GM23338 (cell line): ENCODE results near the gene PNLIPRP2. TPM values are rescaled to one million over a fixed set of nuclear protein-coding genes. Genes with fewer than 3 reads are reported as not detected.

Experiments
- ATAC-seq: fragments of 200-7000 bp; cut with Tn5 transposase; 3 replicates; pipeline ENCODE4 v1.9.1; 2020
- DNase-seq: peaks from one replicate; pipeline ENCODE4 v3.0.0-alpha.2; 2015; ENCODE audit warnings: low spot score
- H2AFZ ChIP-seq: fragments of 200-600 bp; sonication (generic); 2 replicates; pipeline ENCODE4 v1.8.0; 2016; ENCODE audit warnings: antibody characterized with exemption, mild to moderate bottlenecking, moderate library complexity
- H3F3A ChIP-seq: fragments of 200-600 bp; sonication (generic); replicated peaks from 2 replicates; pipeline ENCODE4 v1.8.0; 2017; ENCODE audit warnings: antibody characterized with exemption, mixed run types, low read depth
- H3K27ac ChIP-seq: fragments of 200-600 bp; sonication (generic); 2 replicates; pipeline ENCODE4 v1.6.1; 2016; ENCODE audit warnings: low read depth
- H3K27me3 ChIP-seq: fragments of 200-600 bp; sonication (generic); 2 replicates; pipeline ENCODE4 v1.8.0; 2016; ENCODE audit warnings: mild to moderate bottlenecking, mixed run types, moderate library complexity; ENCODE audit not compliant: insufficient read depth
- H3K36me3 ChIP-seq: fragments of 200-600 bp; sonication (generic); 2 replicates; pipeline ENCODE4 v1.8.0; 2016; ENCODE audit warnings: mild to moderate bottlenecking; ENCODE audit not compliant: insufficient read depth
- H3K4me1 ChIP-seq: fragments of 200-600 bp; sonication (generic); 2 replicates; pipeline ENCODE4 v1.8.0; 2016; ENCODE audit warnings: mild to moderate bottlenecking, moderate library complexity; ENCODE audit not compliant: insufficient read depth
- H3K4me2 ChIP-seq: fragments of 200-600 bp; sonication (generic); 2 replicates; pipeline ENCODE4 v1.7.1; 2017; ENCODE audit warnings: mixed run types
- H3K4me3 ChIP-seq: fragments of 200-600 bp; sonication (generic); 2 replicates; pipeline ENCODE4 v1.6.1; 2016; ENCODE audit warnings: mixed run types
- H3K79me2 ChIP-seq: fragments of 200-600 bp; sonication (generic); replicated peaks from 2 replicates; pipeline ENCODE4 v1.8.0; 2017; ENCODE audit warnings: mild to moderate bottlenecking; ENCODE audit not compliant: insufficient read depth
- H3K9me2 ChIP-seq: fragments of 200-600 bp; sonication (generic); 2 replicates; pipeline ENCODE4 v1.8.0; 2017; ENCODE audit not compliant: insufficient read depth
- H4K20me1 ChIP-seq: fragments of 200-600 bp; sonication (generic); replicated peaks from 2 replicates; pipeline ENCODE4 v1.8.0; 2017; ENCODE audit warnings: mild to moderate bottlenecking; ENCODE audit not compliant: insufficient read depth
- H3K27ac Mint-ChIP-seq: 2 replicates; pipeline ENCODE4 v1.8.0; 2020; ENCODE audit warnings: inconsistent platforms, mild to moderate bottlenecking, moderate library complexity, mixed read lengths
- H3K27me3 Mint-ChIP-seq: 3 replicates; pipeline ENCODE4 v1.8.0; 2022; ENCODE audit warnings: low read depth, mild to moderate bottlenecking, moderate library complexity, mixed read lengths, inconsistent platforms; ENCODE audit not compliant: insufficient read depth, poor library complexity
- H3K36me3 Mint-ChIP-seq: 3 replicates; pipeline ENCODE4 v1.8.0; 2021; ENCODE audit warnings: low read depth, mild to moderate bottlenecking, inconsistent platforms, moderate library complexity, mixed read lengths
- H3K4me1 Mint-ChIP-seq: 3 replicates; pipeline ENCODE4 v1.8.0; 2020; ENCODE audit warnings: mild to moderate bottlenecking, inconsistent platforms, mixed read lengths
- H3K4me3 Mint-ChIP-seq: 3 replicates; pipeline ENCODE4 v1.8.0; 2021; ENCODE audit warnings: moderate library complexity, mild to moderate bottlenecking, inconsistent platforms, mixed read lengths
- H3K9me3 Mint-ChIP-seq: 3 replicates; pipeline ENCODE4 v1.8.0; 2020; ENCODE audit warnings: moderate library complexity, mild to moderate bottlenecking, inconsistent platforms, mixed read lengths
- CTCF ChIP-seq, 2 experiments: fragments of 200-600 bp in 1 of 2; sonication (generic) in 1 of 2; conservative IDR thresholded peaks; 2 replicates each; pipeline versions ENCODE4 v1.5.1 to v1.6.1; 2016 to 2017; ENCODE audit warnings: antibody characterized with exemption in 2 of 2, low read depth in 2 of 2, mild to moderate bottlenecking in 2 of 2, moderate library complexity in 1 of 2
- ETS1 ChIP-seq: IDR thresholded peaks from 2 replicates; pipeline ENCODE4 v1.6.1; 2016; ENCODE audit warnings: antibody characterized with exemption
- EZH2 ChIP-seq: fragments of 200-600 bp; sonication (generic); IDR thresholded peaks from one replicate; pipeline ENCODE4 v1.8.0; 2017; ENCODE audit warnings: antibody characterized with exemption, mild to moderate bottlenecking, low read depth; ENCODE audit not compliant: unreplicated experiment
- POLR2AphosphoS5 ChIP-seq: IDR thresholded peaks from 2 replicates; pipeline ENCODE4 v1.6.1; 2016; ENCODE audit warnings: antibody characterized with exemption, low read depth
- STAT1 ChIP-seq: IDR thresholded peaks from one replicate; pipeline ENCODE4 v1.6.1; 2016; ENCODE audit warnings: antibody characterized with exemption; ENCODE audit not compliant: unreplicated experiment
- ZNF331 ChIP-seq: fragments of 250-450 bp; sonication (Bioruptor Pico); IDR thresholded peaks from 2 replicates; pipeline ENCODE4 v1.5.0; 2020; ENCODE audit warnings: low read depth, mild to moderate bottlenecking, moderate library complexity
- ZNF462 ChIP-seq: fragments of 250-450 bp; sonication (Bioruptor Pico); IDR thresholded peaks from 2 replicates; pipeline ENCODE4 v1.5.0; 2020; ENCODE audit warnings: mild to moderate bottlenecking, moderate library complexity
- polyA plus RNA-seq: library from polyadenylated mRNA; unstranded; fragments of >200 nt; fragmentation: Nextera tagmentation; extraction: Ambion mirVana; gene quantifications from 2 replicates; pipeline ENCODE4 v1.2.1, GENCODE V29; 2016
- total RNA-seq: library from RNA; depleted of rRNA; stranded (reverse); fragments of >200 nt; shearing (Covaris generic); gene quantifications from 2 replicates; pipeline ENCODE4 v1.2.3, GENCODE V29; 2014

Gene PNLIPRP2
- total and polyA plus RNA-seq, 2 experiments from 2014 or later, result 0.24 TPM; not detected in 1

GRCh38 chr10:116686632-116687031 lies 65.9 kb downstream of the PNLIPRP2 start (continued):
- TF ChIP-seq ZNF462 (CRISPR knock-in tag), result no peak

- H3F3A ChIP-seq, result no peaks in the 10 kb centered on the region
- Mint-ChIP-seq H3K36me3 (peaks cover 4% of the 10 kb centered on the region; the same call in 2 of the 3 replicates), H3K27me3 (peaks cover 6% of the 10 kb centered on the region), H3K27ac (no peak overlapping the region), H3K9me3 (peaks cover 4% of the 10 kb centered on the region; the same call in 1 of the 3 replicates), H3K4me3 (no peak overlapping the region), H3K4me1 (peaks cover 38% of the 10 kb centered on the region)
- no peaks in the 10 kb centered on the region for H4K20me1 ChIP-seq
- no peak overlapping the region for H3K4me2 ChIP-seq
- no peak overlapping the region for H3K4me3 ChIP-seq
- no peaks in the 10 kb centered on the region for H3K79me2 ChIP-seq
- H3K27me3 ChIP-seq, result no peaks in the 10 kb centered on the region
- no peak overlapping the region for H3K27ac ChIP-seq
- DNase-seq (no peak), ATAC-seq (no peak)
- peaks cover 16% of the 10 kb centered on the region for H3K4me1 ChIP-seq
- no peaks in the 10 kb centered on the region for H3K36me3 ChIP-seq
- no peak overlapping the region for H2AFZ ChIP-seq
- H3K9me2 ChIP-seq, result no peaks in the 10 kb centered on the region
- TF ChIP-seq EZH2, result no peak
- no peak for TF ChIP-seq ETS1
- no peak for TF ChIP-seq POLR2AphosphoS5
- no peak for TF ChIP-seq STAT1
- no peak for TF ChIP-seq CTCF (conservative IDR thresholded peaks at IDR 0.05; ENCODE audit: low read depth in 2 of 2)
- no peak for TF ChIP-seq ZNF331 (CRISPR knock-in tag)
Measured at GRCh38 chr10:116687633-116688032, 66.9 kb downstream of the PNLIPRP2 start.
